Activated CD4-positive, alpha-beta memory T cell treated with anti-CD3 and anti-CD28 coated beads, Interleukin-2, amount 10 ng/mL, durations not matched to agents 7 days and 5 days (primary cell): ENCODE results near the gene FGF22. TPM values are rescaled to one million over a fixed set of nuclear protein-coding genes. Genes with fewer than 3 reads are reported as not detected.

ENCODE experiments used
- CTCF ChIA-PET: fragments of 350-600 bp; sonication (Branson Sonifier 250); formaldehyde crosslinking; loops from one replicate; lab custom pipeline; 2021; ENCODE audit warnings: antibody characterized with exemption, inconsistent platforms; lab: Charles Lee
- POLR2A ChIA-PET: fragments of 350-600 bp; sonication (Branson Sonifier 250); formaldehyde crosslinking; loops from one replicate; lab custom pipeline; 2021; ENCODE audit warnings: antibody characterized with exemption; lab: Charles Lee
- DNase-seq: peaks from one replicate; pipeline ENCODE4 v3.0.0-alpha.2; 2020
- H3K27ac Mint-ChIP-seq: one replicate; pipeline ENCODE4 v1.8.0; 2021; ENCODE audit warnings: mild to moderate bottlenecking, mixed read lengths
- H3K27me3 Mint-ChIP-seq: one replicate; pipeline ENCODE4 v1.8.0; 2021; ENCODE audit warnings: mixed read lengths
- H3K36me3 Mint-ChIP-seq: one replicate; pipeline ENCODE4 v1.8.0; 2021; ENCODE audit warnings: low read depth, mixed read lengths
- H3K4me1 Mint-ChIP-seq: one replicate; pipeline ENCODE4 v1.8.0; 2021; ENCODE audit warnings: mixed read lengths
- H3K4me3 Mint-ChIP-seq: one replicate; pipeline ENCODE4 v1.8.0; 2021; ENCODE audit warnings: mild to moderate bottlenecking, mixed read lengths
- H3K9me3 Mint-ChIP-seq: one replicate; pipeline ENCODE4 v1.8.0; 2021; ENCODE audit warnings: mixed read lengths
- total RNA-seq, 2 experiments: library from RNA; stranded (reverse); gene quantifications; one replicate each; pipeline ENCODE4 v1.2.3, GENCODE V29; 2021

The FGF22 gene
- not detected for total RNA-seq

- POLR2A ChIA-PET: no interaction called here
- Mint-ChIP-seq H3K27me3 (peaks cover 2% of the 10 kb centered on the region), H3K4me1 (peaks cover 7% of the 10 kb centered on the region), H3K27ac (peak within 1 kb of the TSS; percentile 50), H3K9me3 (no peaks in the 10 kb centered on the region), H3K4me3 (peak within 1 kb of the TSS; percentile 74), H3K36me3 (no peaks in the 10 kb centered on the region)
- CTCF ChIA-PET: no interaction called here
- peak; percentile 95 for DNase-seq
These were observed at the start of gene FGF22 for GRCh38 chr19:639253-640160. Gene FGF22, plus strand, starts transcription at chr19:639879. Its CDS starts 47 bp downstream, at chr19:639926.

- H3K9me3 Mint-ChIP-seq: no peaks in the 10 kb centered on the region
- POLR2A ChIA-PET: interaction anchor here (0.8 kb wide), 1 partner anchor 42 kb away, joined by 3 read pairs; no protein-coding TSS in a partner anchor
- H3K4me1 Mint-ChIP-seq: peaks cover 8% of the 10 kb centered on the region
- H3K36me3 Mint-ChIP-seq: no peaks in the 10 kb centered on the region
- CTCF ChIA-PET: no interaction called here
- H3K27ac Mint-ChIP-seq: no peak overlapping the region
- H3K27me3 Mint-ChIP-seq: peaks cover 20% of the 10 kb centered on the region
- no peak overlapping the region for H3K4me3 Mint-ChIP-seq
- peak; percentile 33 for DNase-seq
These were observed 49.3 kb upstream of the FGF22 start for GRCh38 chr19:590396-590745.

GRCh38 chr19:590750-591098 is 49.0 kb upstream of the FGF22 start:
- H3K27me3 Mint-ChIP-seq: peaks cover 20% of the 10 kb centered on the region
- H3K4me3 Mint-ChIP-seq: no peak overlapping the region
- CTCF ChIA-PET: no interaction called here

GRCh38 chr19:591099-591958 is 48.4 kb upstream of the FGF22 start:
- DNase-seq: no peak
- Mint-ChIP-seq H3K4me1 (peaks cover 8% of the 10 kb centered on the region), H3K27me3 (peaks cover 20% of the 10 kb centered on the region), H3K4me3 (no peak overlapping the region), H3K36me3 (no peaks in the 10 kb centered on the region), H3K27ac (no peak overlapping the region), H3K9me3 (no peaks in the 10 kb centered on the region)
- POLR2A ChIA-PET: no interaction called here
- CTCF ChIA-PET: no interaction called here

More at GRCh38 chr19:590750-591098, 49.0 kb upstream of the FGF22 start:
- DNase-seq: no peak
- H3K4me1 Mint-ChIP-seq: peaks cover 8% of the 10 kb centered on the region
- no peaks in the 10 kb centered on the region for H3K9me3 Mint-ChIP-seq
- POLR2A ChIA-PET: no interaction called here
- H3K27ac Mint-ChIP-seq: no peak overlapping the region
- H3K36me3 Mint-ChIP-seq: no peaks in the 10 kb centered on the region

- Mint-ChIP-seq H3K27ac (no peak overlapping the region), H3K9me3 (no peaks in the 10 kb centered on the region), H3K4me1 (peaks cover 8% of the 10 kb centered on the region), H3K4me3 (no peak overlapping the region), H3K27me3 (peaks cover 20% of the 10 kb centered on the region), H3K36me3 (no peaks in the 10 kb centered on the region)
- POLR2A ChIA-PET: no interaction called here
- no peak for DNase-seq
- CTCF ChIA-PET: no interaction called here
These were observed 47.6 kb upstream of the FGF22 start for GRCh38 chr19:592101-592500.

GRCh38 chr19:593055-593454 is 46.6 kb upstream of the FGF22 start:
- ChIA-PET POLR2A (no interaction called here), CTCF (no interaction called here)
- H3K27me3 Mint-ChIP-seq: peaks cover 18% of the 10 kb centered on the region
- no peaks in the 10 kb centered on the region for H3K36me3 Mint-ChIP-seq
- H3K27ac Mint-ChIP-seq: no peak overlapping the region
- DNase-seq: no peak
- H3K4me1 Mint-ChIP-seq: peaks cover 8% of the 10 kb centered on the region
- H3K4me3 Mint-ChIP-seq: no peak overlapping the region
- no peaks in the 10 kb centered on the region for H3K9me3 Mint-ChIP-seq

- Mint-ChIP-seq H3K9me3 (no peaks in the 10 kb centered on the region), H3K36me3 (no peaks in the 10 kb centered on the region), H3K27ac (no peak overlapping the region), H3K27me3 (peaks cover 15% of the 10 kb centered on the region), H3K4me1 (peaks cover 8% of the 10 kb centered on the region), H3K4me3 (no peak overlapping the region)
- DNase-seq: no peak
- CTCF ChIA-PET: no interaction called here
- POLR2A ChIA-PET: no interaction called here
These were observed 46.2 kb upstream of the FGF22 start for GRCh38 chr19:593505-593904.

GRCh38 chr19:594265-594870 is 45.3 kb upstream of the FGF22 start:
- H3K4me1 Mint-ChIP-seq: peaks cover 4% of the 10 kb centered on the region
- H3K9me3 Mint-ChIP-seq: no peaks in the 10 kb centered on the region
- H3K27ac Mint-ChIP-seq: no peak overlapping the region
- DNase-seq: no peak
- no peak overlapping the region for H3K4me3 Mint-ChIP-seq
- ChIA-PET POLR2A (no interaction called here), CTCF (interaction anchor here (0.6 kb wide), 1 partner anchor 328 kb away, joined by 3 read pairs; no protein-coding TSS in a partner anchor)
- no peaks in the 10 kb centered on the region for H3K36me3 Mint-ChIP-seq
- H3K27me3 Mint-ChIP-seq: peaks cover 9% of the 10 kb centered on the region

- Mint-ChIP-seq H3K9me3 (no peaks in the 10 kb centered on the region), H3K27ac (no peak overlapping the region), H3K4me1 (peaks cover 3% of the 10 kb centered on the region), H3K4me3 (no peak overlapping the region), H3K36me3 (no peaks in the 10 kb centered on the region), H3K27me3 (peaks cover 7% of the 10 kb centered on the region)
- DNase-seq: no peak
- ChIA-PET CTCF (no interaction called here), POLR2A (no interaction called here)
These were observed 44.1 kb upstream of the FGF22 start for GRCh38 chr19:595326-596262.

- Mint-ChIP-seq H3K27me3 (peaks cover 5% of the 10 kb centered on the region), H3K27ac (no peak overlapping the region), H3K4me3 (no peak overlapping the region), H3K4me1 (peaks cover 2% of the 10 kb centered on the region), H3K9me3 (no peaks in the 10 kb centered on the region), H3K36me3 (no peaks in the 10 kb centered on the region)
- ChIA-PET CTCF (no interaction called here), POLR2A (no interaction called here)
- no peak for DNase-seq
These were observed 43.4 kb upstream of the FGF22 start for GRCh38 chr19:596263-596655.

GRCh38 chr19:597406-598315 is 42.0 kb upstream of the FGF22 start:
- Mint-ChIP-seq H3K27ac (no peak overlapping the region), H3K4me3 (no peak overlapping the region), H3K4me1 (no peaks in the 10 kb centered on the region), H3K27me3 (peaks cover 2% of the 10 kb centered on the region), H3K9me3 (no peaks in the 10 kb centered on the region), H3K36me3 (no peaks in the 10 kb centered on the region)
- DNase-seq: peak; percentile 30
- CTCF ChIA-PET: no interaction called here
- POLR2A ChIA-PET: no interaction called here
